PC-9 (cell line): ENCODE data around the gene SNTG2.

ENCODE experiments used
- CTCF ChIP-seq: fragments of 200-600 bp; sonication (generic); conservative IDR thresholded peaks from 2 replicates; pipeline ENCODE4 v1.6.1; 2017; ENCODE audit warnings: mixed run types, antibody characterized with exemption, mild to moderate bottlenecking, moderate library complexity
- EZH2 ChIP-seq: fragments of 200-600 bp; sonication (generic); IDR thresholded peaks from 2 replicates; pipeline ENCODE4 v1.8.0; 2017; ENCODE audit warnings: antibody characterized with exemption, low read depth

- TF ChIP-seq CTCF (no peak), EZH2 (no peak)
These were observed 129.5 kb downstream of the SNTG2 start for GRCh38 chr2:1079873-1080799.
